OCI-LY7 (cell line): ENCODE results near the gene ITSN1. TPM values are rescaled to one million over a fixed set of nuclear protein-coding genes. Genes with fewer than 3 reads are reported as not detected.

Experiments
- BruUV-seq: library from RNA; stranded (reverse); fragments of 400-500 nt; replicated peaks from 2 replicates; lab custom pipeline; 2021; lab: Mats Ljungman, UMichigan
- CTCF ChIA-PET: fragments of 300-600 bp; sonication (Branson Sonifier 250); formaldehyde crosslinking; loops from one replicate; lab custom pipeline; 2022; ENCODE audit warnings: antibody characterized with exemption; ENCODE audit not compliant: unreplicated experiment; lab: Charles Lee
- POLR2A ChIA-PET: fragments of 300-600 bp; sonication (Branson Sonifier 250); formaldehyde crosslinking; loops from one replicate; lab custom pipeline; 2022; ENCODE audit warnings: antibody characterized with exemption; lab: Charles Lee
- DNase-seq: peaks from one replicate; pipeline ENCODE4 v3.0.0-alpha.2; 2015; ENCODE audit warnings: low spot score
- H2AFZ ChIP-seq: fragments of 200-600 bp; sonication (generic), shearing (Covaris generic); 2 replicates; pipeline ENCODE4 v1.6.1; 2014; ENCODE audit warnings: mild to moderate bottlenecking, antibody characterized with exemption, low read length, moderate library complexity
- H3K27ac ChIP-seq: fragments of 200-600 bp; sonication (generic); 2 replicates; pipeline ENCODE4 v1.5.1; 2014; ENCODE audit warnings: mixed run types, low read depth, mild to moderate bottlenecking, moderate library complexity, low read length, inconsistent platforms; ENCODE audit not compliant: poor library complexity, severe bottlenecking
- H3K36me3 ChIP-seq: fragments of 200-600 bp; sonication (generic); 2 replicates; pipeline ENCODE4 v1.6.1; 2014; ENCODE audit warnings: mild to moderate bottlenecking, antibody characterized with exemption, low read length, moderate library complexity, mixed read lengths; ENCODE audit not compliant: insufficient read depth
- H3K4me1 ChIP-seq: fragments of 200-600 bp; sonication (generic); 2 replicates; pipeline ENCODE4 v1.5.1; 2014; ENCODE audit warnings: mild to moderate bottlenecking, low read length; ENCODE audit not compliant: insufficient read depth, poor library complexity, severe bottlenecking
- H3K4me2 ChIP-seq: fragments of 200-600 bp; sonication (generic); 2 replicates; pipeline ENCODE4 v1.6.1; 2014; ENCODE audit warnings: mild to moderate bottlenecking, low read length
- H3K4me3 ChIP-seq: fragments of 200-600 bp; sonication (generic); 2 replicates; pipeline ENCODE4 v1.5.1; 2014; ENCODE audit warnings: mild to moderate bottlenecking, low read depth, low read length; ENCODE audit not compliant: poor library complexity, severe bottlenecking
- H3K79me2 ChIP-seq: fragments of 200-600 bp; sonication (generic); 2 replicates; pipeline ENCODE4 v1.6.1; 2016; ENCODE audit warnings: low read depth, mild to moderate bottlenecking, low read length, moderate library complexity, mixed read lengths; ENCODE audit not compliant: insufficient read depth
- H3K9me2 ChIP-seq: fragments of 200-600 bp; sonication (generic); 2 replicates; pipeline ENCODE4 v1.6.1; 2016; ENCODE audit warnings: mild to moderate bottlenecking, low read length, mixed read lengths; ENCODE audit not compliant: insufficient read depth
- H3K9me3 ChIP-seq: fragments of 200-600 bp; sonication (generic); 2 replicates; pipeline ENCODE4 v1.6.1; 2014; ENCODE audit warnings: mild to moderate bottlenecking, mixed run types, low read length, mixed read lengths
- H4K20me1 ChIP-seq: fragments of 200-600 bp; sonication (generic); 2 replicates; pipeline ENCODE4 v1.6.1; 2014; ENCODE audit warnings: mild to moderate bottlenecking, antibody characterized with exemption, low read length, moderate library complexity, mixed read lengths; ENCODE audit not compliant: insufficient read depth
- CTCF ChIP-seq: fragments of 200-600 bp; sonication (generic); conservative IDR thresholded peaks from 2 replicates; pipeline ENCODE4 v1.5.1; 2014; ENCODE audit warnings: mild to moderate bottlenecking, antibody characterized with exemption, low read length, moderate library complexity, mixed read lengths
- EZH2phosphoT487 ChIP-seq: fragments of 200-600 bp; sonication (generic); IDR thresholded peaks from 2 replicates; pipeline ENCODE4 v1.6.1; 2018; ENCODE audit warnings: low read depth, borderline replicate concordance, mild to moderate bottlenecking, mixed run types, antibody characterized with exemption, low read length, moderate library complexity, mixed read lengths
- intact Hi-C: fragments of 100-400 bp; cut with micrococcal nuclease; formaldehyde crosslinking; loops from one replicate; pipeline ENCODE4 v1.10.0; 2022; ENCODE audit not compliant: unreplicated experiment
- total RNA-seq, 2 experiments: library from RNA; depleted of rRNA in 1 of 2; stranded (reverse); fragments of >200 nt in 1 of 2; shearing (Covaris generic) in 1 of 2; gene quantifications; 2 replicates each; pipeline ENCODE4 v1.2.3, GENCODE V29; 2014 to 2022

ITSN1 gene
- total RNA-seq, 2 experiments from 2014 or later, result 0.60 to 5.9 TPM

GRCh38 chr21:33634254-33634653 lies 8.0 kb upstream of the ITSN1 start:
- no peak for DNase-seq
- POLR2A ChIA-PET, result no interaction called here
- no peak overlapping the region for H2AFZ ChIP-seq
- no TSS peak for BruUV-seq
- H3K27ac ChIP-seq, result no peak overlapping the region
- no peaks in the 10 kb centered on the region for H3K9me2 ChIP-seq
- intact Hi-C loops, result no loop called here
- peaks cover 18% of the 10 kb centered on the region for H3K36me3 ChIP-seq
- no peak overlapping the region for H3K4me2 ChIP-seq
- CTCF ChIA-PET, result no interaction called here
- H3K4me1 ChIP-seq, result no peaks in the 10 kb centered on the region
- no peaks in the 10 kb centered on the region for H3K9me3 ChIP-seq
- no peak overlapping the region for H3K4me3 ChIP-seq
- no peaks in the 10 kb centered on the region for H4K20me1 ChIP-seq
- no peaks in the 10 kb centered on the region; the same call in 1 of the 2 replicates for H3K79me2 ChIP-seq
- TF ChIP-seq CTCF (no peak), EZH2phosphoT487 (no peak)

- CTCF ChIA-PET, result no interaction called here
- Histone ChIP-seq H4K20me1 (no peaks in the 10 kb centered on the region), H3K4me1 (peaks cover 15% of the 10 kb centered on the region), H3K9me3 (no peaks in the 10 kb centered on the region), H2AFZ (peak overlapping the region; percentile 75), H3K36me3 (no peaks in the 10 kb centered on the region), H3K4me2 (peak overlapping the region; percentile 100), H3K79me2 (peaks cover 11% of the 10 kb centered on the region; the same call in 1 of the 2 replicates), H3K4me3 (peak overlapping the region; percentile 83), H3K9me2 (no peaks in the 10 kb centered on the region), H3K27ac (peak overlapping the region; percentile 15)
- TF ChIP-seq CTCF, result no peak
- no peak for TF ChIP-seq EZH2phosphoT487
- peak; percentile 20 for DNase-seq
- POLR2A ChIA-PET, result interaction anchor here (0.9 to 1.9 kb wide), 3 partner anchors 16 to 52 kb away, joined by 3 to 6 read pairs (median 3); partner anchors contain the start of gene DONSON
- intact Hi-C loops, result loop anchor here (2.0 to 5.0 kb wide), 3 partner anchors 98 to 431 kb away; partner anchors contain the start of genes GART, MRPS6, SLC5A3 and SON
- BruUV-seq, result TSS peak; percentile 81
Observed at GRCh38 chr21:33640697-33641351, 1.5 kb upstream of the ITSN1 start.
